Measurements from ENCODE around the gene RAB38.

Gene RAB38

DNA sequence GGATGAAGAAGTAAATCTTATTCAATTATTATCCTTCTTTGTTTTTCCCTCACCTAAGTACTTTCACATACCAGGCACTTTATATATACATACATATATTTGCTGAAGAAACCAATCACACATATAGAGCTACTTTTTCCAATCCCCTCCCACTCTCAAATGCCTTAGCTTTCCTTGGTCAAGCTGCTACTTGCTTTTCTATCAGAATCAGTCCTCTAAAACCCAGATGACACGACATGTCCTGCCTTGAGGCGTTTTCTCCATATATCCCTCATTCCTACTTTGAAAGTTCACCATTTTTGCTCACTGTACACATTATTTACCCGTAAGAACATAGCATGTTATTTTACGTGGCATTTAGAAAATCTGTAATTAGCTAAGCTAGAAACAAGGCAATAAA is 5.4 kb downstream of the RAB38 start:
- DNase-seq (ENCODE audit: low spot score), result no peak

GRCh38 chr11:88169471-88169870 is 5.8 kb downstream of the RAB38 start:
- no peak for DNase-seq (ENCODE audit: low spot score)

DNA sequence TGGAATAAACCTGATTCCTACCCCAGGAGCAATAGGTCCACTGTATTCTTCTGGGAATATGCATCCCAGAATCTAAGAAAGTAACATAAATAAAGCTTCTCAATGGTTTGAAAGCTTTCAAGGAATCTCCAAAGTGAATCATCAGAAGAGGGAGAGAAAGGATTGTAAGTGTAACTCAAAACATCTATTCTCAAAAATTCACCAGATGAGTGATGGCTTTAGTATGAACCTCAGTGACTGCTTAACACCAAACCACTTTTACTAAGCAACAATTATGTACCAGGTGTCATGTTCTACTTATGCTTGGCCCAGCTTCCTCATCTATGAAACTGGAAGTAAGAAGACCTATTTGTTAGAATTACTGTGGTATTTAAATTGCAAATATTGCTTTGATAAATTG is 7.4 kb downstream of the RAB38 start:
- no peak for DNase-seq (ENCODE audit: low spot score)

DNA sequence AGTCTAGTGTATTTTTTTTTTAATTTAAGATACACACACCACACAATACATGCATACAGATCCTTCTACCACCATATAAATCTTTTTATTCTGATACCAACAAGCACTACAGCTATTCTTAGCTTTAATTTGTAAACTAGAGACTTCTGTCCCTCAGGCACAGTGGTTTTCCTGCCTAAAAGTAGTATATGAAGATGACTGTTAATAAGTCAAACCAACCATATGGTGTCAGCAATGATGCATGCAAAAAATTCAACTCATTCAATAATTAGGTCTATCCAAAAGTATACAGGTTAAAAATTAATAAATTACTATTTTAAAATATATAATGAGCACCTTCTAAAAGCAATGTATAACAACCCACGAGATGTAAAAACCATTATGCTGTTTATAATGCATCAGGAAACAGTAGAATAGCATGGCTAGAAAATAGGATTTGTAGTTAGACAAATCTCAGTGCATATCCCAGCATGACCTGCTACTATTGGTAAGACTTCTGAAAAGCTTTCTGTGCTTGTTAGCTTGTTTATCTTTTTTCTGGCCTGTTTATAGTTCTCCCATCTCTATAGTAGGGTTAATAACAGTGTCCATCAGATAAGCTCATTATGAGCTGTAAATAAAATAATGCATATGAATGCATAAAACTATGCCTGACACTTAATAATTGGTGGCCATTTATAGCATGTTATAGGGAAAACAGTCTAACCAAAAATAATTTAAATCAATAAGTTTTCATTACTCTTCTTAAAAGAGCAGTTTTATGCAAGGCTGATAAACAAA is 10.2 kb downstream of the RAB38 start:
- DNase-seq (ENCODE audit: low spot score), result no peak

DNA sequence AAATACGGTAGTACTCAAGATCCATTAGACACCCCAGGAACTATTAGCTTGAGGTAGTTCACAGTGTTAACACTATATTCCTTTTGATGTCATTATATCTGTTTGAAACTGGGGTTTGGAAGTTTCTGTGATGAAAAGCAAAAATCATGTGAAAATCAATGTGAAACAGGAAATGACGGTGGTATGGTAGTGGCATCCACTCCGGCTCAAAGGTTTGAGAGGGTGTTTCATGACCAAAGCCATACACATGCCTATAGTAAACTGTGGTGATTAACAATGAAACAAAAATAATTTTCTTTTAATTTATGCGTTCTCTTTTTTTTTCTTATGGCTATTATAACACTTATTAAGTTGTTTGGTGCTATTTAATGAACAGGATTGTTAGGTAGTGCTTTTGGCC is 10.9 kb downstream of the RAB38 start:
- no peak for DNase-seq (ENCODE audit: low spot score)

DNA sequence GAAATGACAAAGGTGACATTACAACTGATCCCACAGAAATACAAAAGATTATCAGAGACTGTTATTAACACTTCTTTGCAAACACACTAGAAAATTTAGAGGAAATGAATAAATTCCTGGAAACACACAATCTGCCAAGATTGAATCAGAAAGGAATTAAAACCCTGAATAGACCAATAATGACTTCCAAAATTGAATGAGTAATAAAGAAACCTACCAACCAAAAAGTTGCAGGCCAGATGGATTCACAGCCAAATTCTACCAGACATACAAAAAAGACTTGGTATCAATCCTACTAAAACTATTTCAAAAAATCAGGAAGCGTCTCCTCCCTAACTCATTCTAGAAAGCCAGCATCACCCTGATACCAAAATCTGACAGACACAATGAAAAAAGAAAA is 17.2 kb downstream of the RAB38 start:
- no peak for DNase-seq (ENCODE audit: low spot score)

DNA sequence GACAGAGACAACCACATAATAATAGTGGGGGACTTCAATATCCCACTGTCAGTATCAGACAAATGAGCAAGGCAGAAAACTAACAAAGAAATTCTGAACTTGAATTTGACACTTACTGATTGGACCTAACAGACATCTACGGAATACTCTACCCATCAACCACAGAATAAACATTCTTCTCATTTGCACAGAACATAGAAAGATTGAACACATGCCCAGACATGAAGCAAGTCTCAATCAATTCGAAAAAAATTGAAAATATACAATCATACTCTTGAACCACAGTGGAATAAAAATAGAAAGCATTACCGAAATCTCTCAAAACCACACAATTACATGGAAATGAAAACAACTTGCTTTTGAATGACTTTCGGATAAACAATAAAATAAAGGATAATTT is 17.9 kb downstream of the RAB38 start:
- DNase-seq (ENCODE audit: low spot score), result no peak

- no peak for DNase-seq (ENCODE audit: low spot score)
Observed at GRCh38 chr11:88152381-88152780, 22.9 kb downstream of the RAB38 start.

DNA sequence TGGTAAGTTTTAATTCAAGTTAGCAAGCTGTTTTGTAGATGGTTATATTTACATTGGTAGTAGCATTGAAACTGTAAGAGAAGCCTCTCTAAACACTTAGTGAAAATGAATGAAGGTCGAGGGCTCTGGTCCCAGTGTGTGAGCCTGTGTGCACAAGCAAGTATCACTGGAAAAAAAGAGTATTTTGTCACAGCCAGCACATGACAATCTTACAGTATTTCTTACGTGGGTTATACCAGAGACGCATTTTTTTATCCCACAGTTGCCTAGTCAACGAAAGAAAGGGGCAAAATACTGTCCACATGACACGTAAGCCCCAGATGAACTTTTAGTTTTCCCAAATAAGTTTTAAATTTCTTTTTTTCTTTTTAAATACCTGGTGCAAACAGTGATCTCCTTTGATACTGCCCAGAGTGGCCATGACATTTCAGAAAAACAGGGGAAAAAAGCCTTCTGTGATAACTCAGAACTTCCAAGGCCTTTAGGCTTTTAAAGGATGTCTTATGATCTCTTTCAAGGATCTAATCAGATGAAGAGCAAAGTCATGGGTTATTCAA is 23.5 kb downstream of the RAB38 start:
- DNase-seq (ENCODE audit: low spot score), result no peak

GRCh38 chr11:88146106-88146505 is 29.1 kb downstream of the RAB38 start:
- DNase-seq (ENCODE audit: low spot score), result no peak

- no peak for DNase-seq (ENCODE audit: low spot score)
Observed at GRCh38 chr11:88139865-88140264, 35.4 kb downstream of the RAB38 start.

DNA sequence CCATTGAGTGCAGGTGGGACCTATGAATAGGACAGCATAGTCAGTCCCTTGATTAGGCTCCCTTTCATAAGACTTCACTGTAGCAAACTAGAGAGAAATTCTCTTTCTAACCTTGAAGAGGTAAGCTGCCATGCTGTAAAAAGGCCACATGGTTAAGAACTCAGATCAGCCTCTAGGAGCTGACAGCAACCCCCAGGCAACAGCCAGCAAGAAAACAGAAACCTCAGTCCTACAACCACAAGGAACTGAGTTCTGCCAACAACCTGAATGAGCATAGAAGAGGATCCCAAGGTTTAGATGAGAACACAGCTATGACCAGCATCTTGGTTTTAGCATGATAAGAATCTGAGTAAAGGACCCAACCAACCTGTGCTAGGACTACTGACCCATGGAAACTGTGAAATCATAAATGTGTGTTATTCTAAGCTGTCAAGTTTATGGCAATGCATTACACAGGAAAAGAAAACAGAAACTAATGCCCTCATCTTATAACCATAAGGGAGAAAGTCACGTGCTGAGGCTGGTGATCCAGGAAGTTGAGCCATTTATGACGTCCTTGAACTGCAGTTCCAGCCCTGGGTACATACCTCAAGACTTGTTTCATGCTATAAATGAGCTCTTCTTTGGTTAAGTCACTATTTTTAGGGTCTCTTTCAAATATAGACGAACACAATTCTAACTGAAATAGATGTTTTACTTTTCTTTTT is 43.3 kb downstream of the RAB38 start:
- DNase-seq (ENCODE audit: low spot score), result no peak

- DNase-seq (ENCODE audit: low spot score), result no peak
Observed at GRCh38 chr11:88122956-88123355, 52.3 kb downstream of the RAB38 start.

- no peak for DNase-seq (ENCODE audit: low spot score)
Observed at GRCh38 chr11:88119561-88119960, 55.7 kb downstream of the RAB38 start.

- no peak for DNase-seq (ENCODE audit: low spot score)
Observed at GRCh38 chr11:88117281-88117858, 57.9 kb downstream of the RAB38 start.

DNA sequence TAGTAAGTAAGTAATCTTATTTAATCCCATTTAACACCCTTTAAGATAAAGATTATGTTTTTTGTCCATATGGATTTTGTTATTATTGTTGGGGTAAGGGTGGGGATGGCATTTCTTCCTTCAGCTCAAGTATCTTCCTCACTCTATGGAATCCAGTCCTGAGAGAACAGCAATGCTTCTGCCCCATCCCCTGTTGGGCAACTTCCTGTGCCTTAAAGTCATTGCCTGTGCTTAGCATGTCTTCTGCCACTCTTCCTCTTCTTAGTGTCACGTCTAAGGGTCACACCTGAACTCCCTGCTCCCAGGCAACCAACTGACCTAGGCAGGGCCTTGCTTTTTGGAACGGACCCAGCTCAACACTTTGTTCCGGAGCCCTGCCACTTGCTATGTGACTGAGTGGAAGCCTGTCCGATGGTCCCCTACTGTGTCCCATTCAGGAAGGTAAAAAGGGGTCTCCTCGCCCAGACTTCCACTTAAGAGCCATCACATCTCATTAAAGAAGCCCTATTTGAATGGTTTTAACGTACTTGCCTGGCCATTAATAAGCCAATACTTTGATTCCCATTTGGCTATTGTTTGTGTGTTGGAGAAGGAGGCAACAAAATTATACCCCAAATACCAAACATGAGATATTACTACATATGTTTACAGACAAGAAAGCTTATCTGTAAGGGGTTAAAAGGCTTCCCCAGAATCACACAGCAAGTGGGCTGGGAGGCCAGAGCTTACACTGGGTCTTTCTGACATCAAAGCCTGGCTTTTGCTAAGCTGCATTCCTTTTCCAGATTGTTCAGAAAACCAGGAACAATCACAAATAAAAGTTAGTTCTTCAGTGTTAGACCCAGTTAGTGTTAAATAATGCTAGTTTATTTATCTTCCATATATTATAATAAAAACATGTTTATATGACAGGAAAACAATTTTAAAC is 59.2 kb downstream of the RAB38 start:
- DNase-seq (ENCODE audit: low spot score), result no peak

DNA sequence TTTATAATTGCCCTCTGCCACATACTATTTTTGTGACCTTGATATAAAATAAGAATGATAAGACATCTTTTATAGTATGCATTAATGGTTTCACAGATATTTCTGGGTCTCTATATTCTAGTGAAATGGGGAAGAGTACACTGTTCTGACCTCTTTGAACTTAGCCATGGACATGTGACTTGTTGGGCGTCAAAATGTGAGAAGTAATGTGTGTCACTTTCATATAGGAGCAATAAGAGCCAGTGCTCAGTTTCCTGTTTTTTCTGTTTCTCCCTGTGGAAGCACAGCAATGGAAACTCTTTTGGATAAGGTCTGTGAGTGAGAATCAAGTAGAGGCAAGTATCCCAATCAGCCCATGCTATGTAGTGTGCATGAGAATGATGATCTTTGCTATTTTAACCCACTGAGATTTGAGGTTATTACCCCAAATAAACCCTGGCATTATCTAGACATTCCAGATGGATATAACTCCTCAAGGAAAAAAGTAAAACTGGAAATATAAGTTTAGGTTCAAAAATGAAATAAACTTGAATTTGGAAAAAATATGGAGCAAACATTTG is 60.7 kb downstream of the RAB38 start:
- DNase-seq (ENCODE audit: low spot score), result no peak

GRCh38 chr11:88106666-88107065 is 68.6 kb downstream of the RAB38 start:
- DNase-seq (ENCODE audit: low spot score), result no peak

DNA sequence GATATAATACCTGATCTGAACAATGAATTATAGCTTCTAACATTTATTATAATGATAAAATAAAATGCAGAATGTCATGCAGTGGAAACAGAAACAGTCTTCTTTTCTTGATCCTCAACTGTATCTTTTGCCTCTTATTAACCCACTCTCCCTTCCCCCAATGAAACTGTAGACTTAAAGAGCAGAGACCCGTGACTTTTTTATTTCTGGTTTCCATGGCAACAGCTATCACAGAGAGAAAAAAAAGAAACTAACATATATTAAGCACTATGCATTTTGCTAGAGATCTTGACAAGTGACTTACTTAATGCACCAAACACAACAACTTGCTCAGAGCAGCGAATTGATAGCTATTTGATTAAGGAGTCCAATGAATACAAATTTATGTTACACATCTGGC is 69.3 kb downstream of the RAB38 start:
- DNase-seq (ENCODE audit: low spot score), result no peak

DNA sequence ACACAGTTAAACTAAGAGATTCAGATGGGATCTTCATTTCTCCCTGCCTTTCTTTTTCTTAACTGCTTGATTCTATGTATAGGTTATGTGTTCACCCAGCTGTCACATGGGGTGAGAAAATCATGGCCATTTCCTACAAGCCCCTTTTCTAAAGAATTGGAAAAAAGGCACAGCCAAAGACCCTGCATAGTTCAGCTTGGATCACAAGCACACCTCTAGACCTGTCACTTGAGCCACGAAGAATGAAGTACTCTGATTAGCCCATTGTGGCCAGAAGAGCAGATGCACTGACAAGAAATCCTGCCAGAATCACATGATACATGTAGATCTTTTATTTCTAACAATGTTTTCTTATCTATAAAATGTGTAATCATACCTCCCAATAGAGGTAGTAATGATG is 69.7 kb downstream of the RAB38 start:
- DNase-seq (ENCODE audit: low spot score), result no peak

DNA sequence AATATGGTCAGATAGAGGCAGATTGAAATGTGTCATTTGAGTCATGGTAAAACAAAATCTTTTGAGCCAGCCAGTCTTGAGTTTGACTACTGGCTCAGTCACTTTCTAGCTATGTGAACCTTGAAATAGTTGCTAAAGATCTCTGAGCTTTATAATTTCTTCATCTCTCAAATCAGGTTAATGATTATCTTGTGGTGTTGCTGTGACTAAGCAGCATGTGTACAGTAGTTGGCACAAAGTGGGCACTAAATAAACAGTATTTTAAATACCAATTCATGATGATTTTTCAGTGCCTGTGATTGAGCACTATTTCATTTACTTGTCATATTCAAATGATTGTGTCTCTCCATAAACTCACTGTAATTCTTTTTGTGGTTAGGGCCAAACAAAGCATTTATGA is 70.8 kb downstream of the RAB38 start:
- DNase-seq (ENCODE audit: low spot score), result no peak

All from HuH-7 (cell line).